G401.6 (cell line): ENCODE results near the gene ZP2.
"Not testable (repeated sequence)": the region's sequence is repeated elsewhere in the genome, so short reads cannot be mapped to it uniquely, and the experiment has no call there.

Experiments
- FAIRE-seq: peaks from 2 replicates; lab custom pipeline; 2012; peaks lifted over from hg19 to GRCh38; lab: Jason Lieb, UNC

The ZP2 gene

DNA sequence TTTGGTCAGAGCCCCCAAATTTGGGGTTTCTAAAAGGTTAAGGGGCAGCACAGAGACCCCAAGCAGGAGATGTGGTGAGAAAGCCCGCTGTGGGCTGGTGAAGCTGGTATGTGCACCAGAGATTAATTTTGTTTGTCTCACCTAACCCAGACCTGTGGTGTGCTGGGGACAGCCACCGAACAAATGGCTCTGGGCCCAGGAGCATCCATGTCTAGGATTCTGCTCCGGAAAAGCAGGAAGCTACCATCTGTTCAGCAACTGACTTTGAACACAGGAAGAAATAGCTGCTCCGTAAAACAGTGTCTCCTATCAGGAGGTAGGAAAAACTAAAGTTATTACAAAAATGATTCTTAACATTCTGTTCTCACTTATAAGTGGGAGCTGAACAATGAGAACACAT is 2.7 kb upstream of the ZP2 start:
- FAIRE-seq = no peak

GRCh38 chr16:21208446-21209230 is 2.7 kb downstream of the ZP2 start:
- no peak for FAIRE-seq

DNA sequence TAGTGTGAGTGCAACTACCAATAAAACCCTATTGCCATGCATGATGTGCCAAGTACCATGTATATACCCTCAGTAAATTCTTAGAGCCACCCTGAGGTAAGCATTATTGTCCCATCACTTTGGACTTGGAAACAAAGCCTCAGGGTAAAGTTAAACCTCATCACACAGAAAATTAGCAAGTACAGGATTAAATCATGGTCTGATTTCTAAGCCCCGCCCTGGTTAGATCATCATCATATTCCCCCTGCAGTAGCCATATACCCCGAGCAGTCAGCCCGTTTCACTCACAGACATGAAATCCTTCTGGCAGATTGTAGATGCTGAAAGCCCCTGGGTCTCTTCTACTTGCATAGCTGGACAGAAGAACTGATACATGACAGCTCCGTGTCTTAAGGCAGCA is 4.8 kb downstream of the ZP2 start:
- no peak for FAIRE-seq

- no peak for FAIRE-seq
Observed at GRCh38 chr16:21205303-21205702, 6.1 kb downstream of the ZP2 start.

- FAIRE-seq = no peak
Observed at GRCh38 chr16:21203155-21203797, 8.1 kb downstream of the ZP2 start.

GRCh38 chr16:21199607-21200218 is 11.7 kb downstream of the ZP2 start:
- FAIRE-seq = no peak

DNA sequence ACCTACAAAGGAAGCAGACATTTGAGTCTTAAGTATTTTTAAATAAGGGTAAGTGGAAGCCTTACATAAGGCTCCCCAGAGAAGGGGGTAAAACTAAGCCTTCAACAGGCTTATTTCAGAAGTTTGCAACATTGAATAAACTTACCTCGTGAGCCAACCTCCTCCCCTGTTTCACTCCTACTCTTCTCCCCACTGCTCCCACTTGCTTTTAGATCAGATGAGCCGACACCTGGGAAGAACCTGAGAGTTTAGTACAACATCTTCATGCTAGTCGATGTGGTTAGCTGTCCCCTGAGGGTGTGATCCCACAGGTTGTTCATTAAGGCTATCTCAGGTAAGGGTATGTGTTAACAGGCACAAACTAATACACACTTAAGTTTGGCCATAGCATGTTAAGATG is 13.8 kb downstream of the ZP2 start:
- FAIRE-seq = no peak

DNA sequence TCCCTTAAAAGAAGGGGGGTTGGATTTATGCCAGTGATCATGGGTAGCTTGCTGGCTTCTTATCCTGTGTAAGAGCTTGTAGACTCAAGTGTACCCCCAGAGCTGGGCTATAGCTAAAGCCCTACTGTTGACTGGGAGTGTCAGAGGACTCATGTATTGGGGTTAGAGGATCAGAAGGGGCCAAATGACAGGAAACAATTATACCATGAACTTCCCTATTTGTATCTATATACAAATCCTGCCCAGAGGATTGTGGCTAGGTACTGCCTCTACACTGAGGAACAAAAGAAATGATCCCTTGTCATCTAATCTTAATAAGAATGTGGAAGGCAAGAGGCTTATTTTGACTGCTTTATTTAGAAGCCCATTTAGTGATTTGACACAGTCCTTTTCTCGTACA is 14.3 kb downstream of the ZP2 start:
- no peak for FAIRE-seq

DNA sequence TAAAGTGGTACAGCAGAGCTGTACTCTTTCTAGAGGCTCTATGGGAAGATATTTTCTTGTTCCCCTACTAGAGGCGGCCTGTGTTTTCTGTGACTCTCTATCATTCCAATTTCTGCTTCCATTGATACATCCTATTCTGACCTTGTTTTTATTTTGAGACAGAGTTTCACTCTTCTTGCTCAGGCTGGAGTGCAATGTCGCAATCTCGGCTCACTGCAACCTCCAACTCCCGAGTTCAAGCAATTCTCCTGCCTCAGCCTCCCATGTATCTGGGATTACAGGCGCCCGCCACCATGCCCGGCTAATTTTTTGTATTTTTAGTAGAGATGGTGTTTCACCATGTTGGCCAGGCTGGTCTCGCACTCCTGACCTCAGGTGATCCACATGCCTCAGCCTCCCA is 16.0 kb downstream of the ZP2 start:
- not testable (repeated sequence) for FAIRE-seq

- FAIRE-seq = no peak
Observed at GRCh38 chr16:21194771-21195301, 16.5 kb downstream of the ZP2 start.

- no peak for FAIRE-seq
Observed at GRCh38 chr16:21192991-21193390, 18.4 kb downstream of the ZP2 start.

DNA sequence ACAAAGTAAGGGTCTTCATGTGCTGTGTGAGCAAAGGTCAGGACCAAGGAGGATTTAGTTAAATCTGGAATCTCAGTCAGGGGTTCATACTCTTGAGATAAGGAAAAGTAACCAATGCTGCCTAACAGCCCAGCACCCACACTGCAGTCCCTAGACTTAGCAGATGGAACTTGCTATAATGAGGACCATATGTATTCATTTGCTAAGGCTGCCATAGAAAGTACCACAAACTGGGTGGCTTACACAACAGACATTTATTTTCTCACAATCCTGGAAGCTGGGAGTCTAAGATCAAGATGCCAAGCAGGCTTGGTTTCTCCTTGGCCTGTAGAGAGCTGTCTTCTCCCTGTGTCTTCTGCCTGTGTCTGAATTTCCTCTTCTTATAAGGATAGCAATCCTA is 20.8 kb downstream of the ZP2 start:
- no peak for FAIRE-seq

- no peak for FAIRE-seq
Observed at GRCh38 chr16:21190013-21190412, 21.4 kb downstream of the ZP2 start.

DNA sequence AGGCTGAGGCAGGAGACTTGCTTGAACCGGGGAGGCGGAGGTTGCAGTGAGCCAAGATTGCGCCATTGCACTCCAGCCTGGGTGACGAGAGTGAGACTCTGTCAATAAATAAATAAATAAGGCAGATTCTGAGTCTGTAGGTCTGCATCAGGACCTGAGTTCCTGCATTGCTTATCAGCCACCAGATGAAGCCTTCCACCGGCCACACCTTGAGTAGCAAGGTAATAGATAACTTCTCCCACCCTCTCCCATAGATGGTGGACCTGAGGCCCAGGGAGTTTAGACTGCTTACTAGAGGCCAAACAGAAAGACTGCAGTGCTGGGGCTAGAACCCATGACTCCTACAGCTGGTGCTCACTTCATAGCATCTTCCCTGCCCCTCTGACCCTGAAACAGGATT is 22.1 kb downstream of the ZP2 start:
- no peak for FAIRE-seq

DNA sequence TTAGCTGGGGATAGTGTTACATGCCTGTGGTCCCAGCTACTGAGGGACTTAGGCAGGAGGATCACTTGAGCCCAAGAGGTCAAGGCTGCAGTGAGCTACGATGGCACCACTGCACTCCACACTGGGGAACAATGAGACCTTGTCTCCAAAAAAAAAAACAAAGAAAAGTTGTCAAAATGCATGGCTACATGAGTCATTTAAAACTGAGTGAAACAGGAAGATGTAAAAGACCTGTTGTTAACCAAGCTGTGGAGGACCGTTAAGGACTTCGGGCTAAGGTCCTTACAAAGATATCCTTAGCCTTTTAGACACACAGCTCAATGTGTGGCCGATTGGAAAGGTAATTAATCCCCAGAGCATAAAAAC is 25.1 kb downstream of the ZP2 start:
- no peak for FAIRE-seq

- FAIRE-seq = no peak
Observed at GRCh38 chr16:21185659-21186325, 25.6 kb downstream of the ZP2 start.

DNA sequence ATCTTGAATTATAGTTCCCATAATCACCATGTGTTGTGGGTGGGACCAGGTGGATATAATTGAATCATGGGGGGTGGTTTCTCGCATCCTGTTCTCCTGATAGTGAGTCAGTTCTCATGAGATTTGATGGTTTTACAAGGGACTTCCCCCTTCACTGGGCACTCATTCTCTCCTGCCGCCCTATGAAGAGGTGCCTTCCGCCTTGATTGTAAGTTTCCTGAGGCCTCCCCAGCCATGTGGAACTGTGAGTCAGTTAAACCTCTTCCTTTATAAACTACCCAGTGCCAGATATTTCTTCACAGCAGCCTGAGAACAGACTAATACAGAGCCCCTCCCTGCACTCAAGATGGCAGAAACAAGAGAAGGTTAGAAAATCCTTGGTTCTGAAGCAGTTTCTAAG is 26.5 kb downstream of the ZP2 start:
- FAIRE-seq = no peak

GRCh38 chr16:21183995-21184394 is 27.4 kb downstream of the ZP2 start:
- FAIRE-seq = no peak

DNA sequence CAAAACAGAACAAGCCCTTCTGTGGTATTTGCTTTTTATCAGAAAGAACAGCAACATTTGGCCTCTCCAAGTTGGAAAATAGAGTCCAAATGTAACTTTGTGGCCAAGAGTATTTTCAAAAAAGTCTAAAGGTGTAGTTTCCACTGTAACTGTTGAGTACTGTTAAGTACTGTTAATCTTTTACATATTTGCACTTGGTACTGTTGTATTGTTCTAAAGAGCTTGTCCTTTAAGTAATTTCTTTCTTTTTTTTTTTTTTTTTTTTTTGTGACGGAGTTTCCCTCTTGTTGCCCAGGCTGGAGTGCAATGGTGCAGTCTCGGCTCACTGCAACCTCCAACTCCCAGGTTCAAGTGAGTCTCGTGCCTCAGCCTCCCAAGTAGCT is 31.4 kb downstream of the ZP2 start:
- no peak for FAIRE-seq

GRCh38 chr16:21179126-21179982 is 32.0 kb downstream of the ZP2 start:
- FAIRE-seq = no peak

GRCh38 chr16:21175397-21175796 is 36.0 kb downstream of the ZP2 start:
- FAIRE-seq = no peak

DNA sequence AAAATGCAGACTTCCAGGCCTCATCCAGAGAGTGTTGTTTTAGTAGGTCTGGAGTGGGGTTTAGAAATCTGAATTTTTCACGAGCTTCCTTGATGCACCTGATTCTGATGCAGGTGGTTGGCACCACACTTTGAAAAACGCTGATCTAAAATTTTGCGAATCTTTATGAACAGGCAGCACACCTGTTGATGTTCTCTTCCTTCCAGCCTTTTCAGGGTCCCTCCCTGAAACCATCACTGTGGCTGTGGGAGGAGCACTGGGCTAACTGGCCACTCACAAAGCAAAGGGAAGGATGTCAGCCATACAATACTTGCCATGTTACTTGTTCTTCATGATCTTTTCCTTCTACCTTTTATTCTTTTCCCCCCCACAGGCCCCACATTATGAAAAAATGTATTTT is 38.7 kb downstream of the ZP2 start:
- no peak for FAIRE-seq
